Bronchial epithelial cell (primary cell): ENCODE measurements around the gene PHOX2A. TPM values are rescaled to one million over a fixed set of nuclear protein-coding genes. Genes with fewer than 3 reads are reported as not detected.

ENCODE experiments used
- DNase-seq: peaks from one replicate; pipeline ENCODE4 v3.0.0-alpha.2; 2010; ENCODE audit warnings: low read depth
- FAIRE-seq: peaks from 2 replicates; lab custom pipeline; 2011; peaks lifted over from hg19 to GRCh38; lab: Jason Lieb, UNC
- H3K27me3 ChIP-seq: 2 replicates; pipeline ENCODE4 v1.5.1; 2011; ENCODE audit warnings: low read length; ENCODE audit not compliant: control insufficient read depth, insufficient read depth
- H3K36me3 ChIP-seq: 2 replicates; pipeline ENCODE4 v1.5.1; 2011; ENCODE audit warnings: low read length; ENCODE audit not compliant: control insufficient read depth, insufficient read depth
- H3K4me3 ChIP-seq: 2 replicates; pipeline ENCODE4 v1.5.1; 2011; ENCODE audit warnings: mild to moderate bottlenecking, low read depth, low read length, control low read depth
- total RNA-seq: library from RNA; depleted of rRNA; stranded (reverse); fragments of >200 nt; gene quantifications from 2 replicates; pipeline ENCODE4 v1.2.1, GENCODE V29; 2014
- TF ChIP-seq, protein P1 (sequence below): IDR thresholded peaks from 2 replicates; pipeline ENCODE4 v1.5.1; 2011; ENCODE audit warnings: mild to moderate bottlenecking, moderate library complexity, low read length, control low read depth, inconsistent platforms; ENCODE audit not compliant: insufficient read depth, severe bottlenecking

PHOX2A gene
- total RNA-seq, 1 donor from 2014 or later: not detected

DNA sequence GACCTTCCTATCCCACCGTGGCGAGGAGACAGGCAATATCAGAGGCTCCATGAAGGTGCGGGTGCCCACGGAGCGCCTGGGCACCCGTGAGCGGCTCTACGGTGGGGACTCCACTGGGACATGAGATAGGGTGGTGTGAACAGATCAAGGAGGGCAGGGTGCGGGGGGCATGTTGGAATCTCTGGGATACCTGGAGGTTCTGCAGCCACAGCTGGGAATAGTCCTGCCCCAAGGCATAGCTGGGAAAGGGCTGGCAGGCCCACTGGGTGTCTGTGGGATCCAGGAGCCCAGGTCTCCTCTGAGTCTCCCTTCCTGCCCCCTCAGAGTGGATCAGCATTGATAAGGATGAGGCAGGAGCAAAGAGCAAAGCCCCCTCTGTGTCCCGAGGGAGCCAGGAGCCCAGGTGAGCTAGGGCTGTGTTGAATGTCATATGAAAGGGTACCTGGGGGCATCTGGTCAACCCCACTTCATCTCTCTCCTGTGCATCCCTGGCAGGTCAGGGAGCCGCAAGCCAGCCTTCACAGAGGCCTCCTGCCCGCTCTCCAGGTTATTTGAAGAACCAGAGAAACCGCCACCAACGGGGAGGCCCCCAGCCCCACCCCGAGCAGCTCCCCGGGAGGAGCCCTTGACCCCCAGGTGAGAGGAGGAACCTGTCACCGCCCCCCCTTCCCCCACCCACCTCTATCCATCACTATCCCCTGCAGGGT, 8.5 kb downstream of the PHOX2A start:
- DNase-seq (no peak), FAIRE-seq (no peak)
- Histone ChIP-seq H3K4me3 (no peak overlapping the region), H3K27me3 (peaks cover 4% of the 10 kb centered on the region), H3K36me3 (peaks cover 60% of the 10 kb centered on the region)
- TF ChIP-seq, protein P1, sequence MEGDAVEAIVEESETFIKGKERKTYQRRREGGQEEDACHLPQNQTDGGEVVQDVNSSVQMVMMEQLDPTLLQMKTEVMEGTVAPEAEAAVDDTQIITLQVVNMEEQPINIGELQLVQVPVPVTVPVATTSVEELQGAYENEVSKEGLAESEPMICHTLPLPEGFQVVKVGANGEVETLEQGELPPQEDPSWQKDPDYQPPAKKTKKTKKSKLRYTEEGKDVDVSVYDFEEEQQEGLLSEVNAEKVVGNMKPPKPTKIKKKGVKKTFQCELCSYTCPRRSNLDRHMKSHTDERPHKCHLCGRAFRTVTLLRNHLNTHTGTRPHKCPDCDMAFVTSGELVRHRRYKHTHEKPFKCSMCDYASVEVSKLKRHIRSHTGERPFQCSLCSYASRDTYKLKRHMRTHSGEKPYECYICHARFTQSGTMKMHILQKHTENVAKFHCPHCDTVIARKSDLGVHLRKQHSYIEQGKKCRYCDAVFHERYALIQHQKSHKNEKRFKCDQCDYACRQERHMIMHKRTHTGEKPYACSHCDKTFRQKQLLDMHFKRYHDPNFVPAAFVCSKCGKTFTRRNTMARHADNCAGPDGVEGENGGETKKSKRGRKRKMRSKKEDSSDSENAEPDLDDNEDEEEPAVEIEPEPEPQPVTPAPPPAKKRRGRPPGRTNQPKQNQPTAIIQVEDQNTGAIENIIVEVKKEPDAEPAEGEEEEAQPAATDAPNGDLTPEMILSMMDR: no peak

GRCh38 chr11:72234920-72235319, 9.1 kb downstream of the PHOX2A start:
- TF ChIP-seq, protein P1: no peak
- Histone ChIP-seq H3K36me3 (peaks cover 65% of the 10 kb centered on the region), H3K4me3 (no peak overlapping the region), H3K27me3 (no peaks in the 10 kb centered on the region)
- DNase-seq: no peak
- no peak for FAIRE-seq

GRCh38 chr11:72234514-72234830, 9.5 kb downstream of the PHOX2A start:
- Histone ChIP-seq H3K4me3 (no peak overlapping the region), H3K36me3 (peaks cover 69% of the 10 kb centered on the region), H3K27me3 (no peaks in the 10 kb centered on the region)
- FAIRE-seq (no peak), DNase-seq (no peak)
- TF ChIP-seq, protein P1: no peak

GRCh38 chr11:72233773-72234513, 10.0 kb downstream of the PHOX2A start:
- Histone ChIP-seq H3K4me3 (no peak overlapping the region), H3K27me3 (no peaks in the 10 kb centered on the region), H3K36me3 (peaks cover 74% of the 10 kb centered on the region)
- TF ChIP-seq, protein P1: no peak
- DNase-seq (no peak), FAIRE-seq (peak; percentile 96)

DNA sequence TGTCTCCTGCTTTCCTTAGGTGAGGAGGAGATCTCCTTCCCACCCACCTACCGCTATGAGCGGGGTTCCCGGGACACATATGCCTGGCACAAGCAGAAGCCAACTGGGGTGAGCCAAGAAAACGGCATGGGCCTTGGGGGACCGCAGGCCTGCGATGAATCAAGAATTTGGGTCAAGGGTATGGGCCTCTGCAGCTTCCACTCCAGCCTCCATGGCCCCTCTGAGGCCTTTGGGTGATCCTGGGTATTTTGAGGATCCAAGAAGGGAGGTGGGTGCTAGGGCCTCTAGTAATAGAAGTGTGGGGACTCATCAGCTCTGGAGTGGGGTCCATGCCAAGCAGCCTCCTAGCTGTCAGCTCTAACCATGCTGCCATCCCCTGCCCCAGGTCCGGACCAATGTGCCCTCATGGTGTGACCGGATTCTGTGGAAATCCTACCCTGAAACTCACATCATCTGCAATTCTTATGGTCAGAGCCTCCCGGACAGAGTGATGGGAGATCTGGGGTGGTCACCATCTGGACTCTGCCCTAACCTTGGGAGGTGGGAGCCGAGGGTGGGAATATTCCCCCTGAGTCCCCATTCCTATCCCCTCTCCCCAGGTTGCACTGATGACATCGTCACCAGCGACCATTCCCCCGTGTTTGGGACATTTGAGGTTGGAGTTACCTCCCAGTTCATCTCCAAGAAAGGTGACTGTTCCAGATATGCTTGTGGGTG, 10.8 kb downstream of the PHOX2A start:
- FAIRE-seq (no peak), DNase-seq (no peak)
- TF ChIP-seq, protein P1: no peak
- Histone ChIP-seq H3K27me3 (no peaks in the 10 kb centered on the region), H3K36me3 (peaks cover 81% of the 10 kb centered on the region), H3K4me3 (no peak overlapping the region)
